T-helper 2 cell (primary cell): ENCODE data around the gene AADACL4.

Experiments used
- DNase-seq, 5 experiments: peaks; one replicate each; pipeline versions ENCODE4 v3.0.0 to v3.0.0-alpha.2; 2012 to 2022

The AADACL4 gene

DNA sequence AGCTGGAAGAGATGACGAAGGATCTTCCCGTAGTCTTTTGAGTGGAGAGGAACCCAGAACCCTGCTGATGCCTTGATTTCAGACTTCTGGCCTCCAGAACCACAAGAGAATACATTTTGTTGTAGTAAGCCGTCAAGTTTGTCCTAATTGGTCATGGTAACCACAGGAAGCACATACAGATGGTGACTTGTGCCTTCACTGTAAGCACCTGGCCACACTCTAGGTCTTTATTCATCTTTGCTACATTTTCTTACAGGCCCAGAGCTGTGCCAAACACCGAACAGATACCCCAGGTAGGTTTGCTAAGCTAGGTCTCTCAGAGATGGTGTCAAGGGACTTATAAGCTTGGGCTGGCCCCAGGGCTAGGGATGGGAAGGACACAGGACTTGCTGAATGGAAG, 30.7 kb upstream of the AADACL4 start:
- DNase-seq: no peak

DNA sequence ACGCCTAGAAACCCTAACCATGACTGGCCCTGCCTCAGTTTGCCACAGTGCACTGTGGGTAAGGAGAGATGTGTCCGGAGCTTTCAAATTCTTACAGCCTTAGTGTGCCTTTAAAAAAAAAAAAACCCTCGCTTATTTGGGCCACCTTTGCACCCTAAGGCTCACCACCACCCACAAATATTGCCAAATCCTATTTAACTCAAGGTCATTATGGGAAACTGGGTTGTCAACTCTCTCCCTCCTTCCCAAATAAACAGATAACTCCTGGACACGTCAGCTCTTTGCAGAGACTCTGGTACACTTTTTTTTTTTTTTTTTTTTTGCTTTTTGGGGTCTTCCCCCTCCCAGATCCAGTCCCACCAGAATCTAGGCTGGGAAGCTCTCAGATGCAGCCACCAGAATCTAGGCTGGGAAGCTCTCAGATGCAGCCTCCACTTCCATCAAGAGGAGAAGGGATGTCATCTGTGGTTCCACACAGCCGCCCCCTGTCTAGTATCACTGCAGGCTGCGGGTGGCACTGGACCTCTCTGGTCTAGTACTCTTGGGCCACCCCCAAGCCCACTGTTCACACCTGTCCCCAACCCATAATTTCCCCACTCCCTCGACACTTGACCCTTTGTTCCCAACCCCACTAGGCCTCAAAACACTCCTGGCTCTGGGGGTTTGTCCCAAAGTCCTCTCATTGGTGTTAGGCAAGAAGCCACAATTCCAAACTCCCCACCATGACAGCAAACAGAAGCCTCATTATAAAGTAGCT, 29.3 kb upstream of the AADACL4 start:
- DNase-seq: no peak

- DNase-seq: no peak
These were observed 28.6 kb upstream of the AADACL4 start for GRCh38 chr1:12615159-12615864.

DNA sequence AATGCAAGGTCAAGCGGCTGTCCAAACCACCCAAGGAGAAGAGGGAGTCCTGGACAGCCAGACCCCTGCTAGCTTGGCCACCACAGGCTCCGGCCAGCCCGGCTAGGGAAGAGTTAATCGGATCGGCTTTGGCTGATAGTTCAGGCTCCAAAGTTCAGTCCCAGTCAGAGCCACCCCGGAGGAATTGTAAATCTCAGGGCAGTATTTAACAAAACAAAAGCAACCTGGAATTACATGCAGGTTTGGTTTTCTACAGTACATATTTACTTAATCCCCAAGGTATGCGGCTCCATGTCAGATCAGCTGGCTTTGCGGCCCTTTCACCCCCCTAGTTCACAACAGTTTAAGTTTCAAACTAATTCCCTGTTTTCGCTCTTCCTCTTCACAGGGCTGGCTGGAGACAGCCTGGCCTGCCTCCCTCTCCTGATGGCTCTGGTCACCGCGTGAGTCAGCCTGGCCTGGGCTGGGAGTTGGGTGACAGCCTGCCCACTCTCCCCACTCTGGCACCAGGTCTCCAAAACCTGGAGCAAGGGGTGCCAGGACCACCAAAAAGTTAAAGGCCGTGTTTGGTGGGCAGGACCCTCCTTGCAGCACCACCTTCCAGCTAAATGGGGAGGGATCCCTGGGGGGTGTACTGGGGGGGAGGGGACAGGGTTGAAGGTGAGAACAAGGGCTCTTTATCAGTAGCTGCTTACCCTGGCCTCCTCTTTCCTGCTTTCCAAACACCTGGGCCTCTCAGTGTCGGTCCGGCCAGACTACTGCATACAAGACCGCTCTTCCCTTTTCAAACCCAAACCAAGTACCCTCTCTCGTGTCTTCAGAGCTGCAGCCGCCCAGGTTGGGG, 27.8 kb upstream of the AADACL4 start:
- DNase-seq: no peak

DNA sequence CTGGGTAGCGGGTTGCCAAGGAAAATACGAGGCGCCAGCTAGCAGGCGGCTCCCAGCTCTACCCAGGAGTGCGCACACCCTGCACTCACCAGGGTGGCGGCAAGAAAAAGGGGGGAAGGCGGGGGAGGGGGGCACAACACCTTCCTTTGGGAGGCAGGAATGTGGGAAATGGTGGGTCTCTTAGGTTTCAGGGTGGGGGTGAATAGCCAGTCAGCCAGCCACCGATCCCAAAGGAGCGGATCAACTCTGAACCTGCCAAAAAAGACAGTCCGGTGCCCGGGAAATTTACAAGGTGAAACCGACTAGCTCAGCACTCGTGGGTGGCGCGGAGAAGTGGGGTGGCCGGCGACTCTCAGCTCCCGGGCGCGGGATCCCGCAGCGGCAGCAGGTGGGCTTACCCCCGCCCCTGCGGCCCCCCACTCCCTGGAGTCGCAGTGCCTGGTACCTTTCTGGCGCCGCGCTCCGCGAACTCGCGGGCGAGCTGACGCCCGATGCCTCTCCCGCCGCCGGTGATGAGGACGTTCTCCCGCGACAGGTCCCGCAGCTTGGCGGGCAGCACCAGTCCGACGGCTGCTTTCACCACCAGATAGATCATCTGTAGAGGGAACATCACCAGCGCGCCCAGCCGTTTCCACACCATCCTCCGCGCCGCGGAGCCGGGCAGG, 27.0 kb upstream of the AADACL4 start:
- peak in 1 of 5 experiments; percentile 34 for DNase-seq

GRCh38 chr1:12617511-12617900, 26.4 kb upstream of the AADACL4 start:
- DNase-seq: peak in 3 of 5 experiments; percentile 26 to 70 (median 57)

DNA sequence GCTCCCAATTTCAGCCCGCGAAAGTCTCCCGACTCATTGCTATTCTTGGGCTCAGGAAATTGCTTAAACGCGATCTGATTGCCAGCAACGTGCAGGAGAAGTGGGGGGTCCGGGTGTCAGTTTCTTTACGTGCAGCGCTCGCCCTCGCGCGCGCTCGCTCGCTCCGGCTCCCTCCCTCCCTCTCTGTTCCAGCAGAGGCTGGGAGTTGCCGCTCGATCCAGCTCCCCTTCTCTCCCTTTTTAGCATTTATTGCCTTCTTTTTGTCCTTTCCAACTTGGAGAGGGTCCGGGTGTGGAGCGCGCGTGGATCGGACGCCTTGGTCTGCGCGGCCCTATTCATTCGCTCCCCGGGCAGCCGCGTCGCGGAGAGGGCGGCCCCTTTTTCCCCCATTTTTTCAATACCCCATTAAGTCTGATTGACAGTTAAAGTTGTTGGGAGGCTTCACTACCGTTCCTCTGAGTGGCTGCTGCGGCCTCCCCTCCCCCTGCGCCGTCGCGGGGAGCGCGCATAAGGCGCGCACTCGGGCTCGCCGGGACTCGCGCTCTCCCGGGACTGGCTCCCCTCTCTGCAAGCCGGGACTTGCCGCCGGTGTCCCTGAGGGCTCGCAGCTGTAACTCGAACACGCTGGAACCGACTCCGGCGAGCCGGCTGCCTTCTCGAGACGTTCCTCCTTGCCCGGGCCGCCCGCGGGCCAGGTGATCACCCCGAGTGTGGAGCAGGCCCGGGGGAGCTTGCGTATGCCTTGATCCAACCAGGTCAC, 25.8 kb upstream of the AADACL4 start, which contains the start of gene DHRS3:
DHRS3 (minus strand) TSS at position 310 of the 760 bp plus-strand sequence. CDS start 862 bp downstream, outside the sequence.
- DNase-seq: peak; percentile 27 to 78 (median 50)

GRCh38 chr1:12618661-12618964, 25.3 kb upstream of the AADACL4 start:
- DNase-seq: no peak

DNA sequence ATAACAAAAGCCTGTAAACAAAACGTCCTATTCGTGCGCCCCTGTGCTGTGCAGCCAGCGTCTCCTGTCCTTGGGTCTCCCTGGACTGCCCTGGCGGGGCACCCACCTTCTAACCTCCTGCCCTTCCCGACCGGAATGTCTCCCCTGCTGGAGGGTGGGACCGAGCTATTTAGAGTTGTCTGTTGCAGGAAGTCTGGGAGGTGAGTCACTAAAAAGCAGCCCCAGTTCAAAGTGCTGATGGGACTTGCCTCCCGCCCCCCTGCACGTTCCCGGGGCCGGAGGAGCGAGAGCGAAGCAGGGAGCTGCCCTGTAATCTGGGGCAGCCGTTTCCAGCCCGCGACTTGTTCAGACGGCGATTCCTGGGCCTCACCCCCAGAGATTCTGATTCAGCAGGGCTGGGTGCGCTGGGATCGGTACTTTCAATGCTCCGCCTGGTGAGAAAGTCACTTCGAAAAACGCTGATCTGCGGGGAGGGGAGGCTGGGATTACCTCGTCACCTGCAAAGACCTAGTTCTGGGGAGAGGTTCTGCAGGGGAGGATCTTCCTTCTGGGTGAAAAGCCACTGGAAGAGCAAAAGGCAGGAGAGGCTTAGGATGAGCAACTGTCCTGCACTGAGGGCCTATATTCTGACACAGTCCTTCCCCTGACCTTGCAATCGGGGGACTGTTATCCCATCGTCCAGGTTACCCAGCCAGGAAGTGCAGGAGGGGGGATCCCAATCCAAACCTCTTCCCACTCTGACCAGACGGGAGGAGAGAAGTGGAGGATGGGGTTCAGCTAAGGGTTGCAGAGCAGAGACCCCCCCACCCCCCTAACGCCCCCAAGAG, 24.7 kb upstream of the AADACL4 start:
- peak in 4 of 5 experiments; percentile 35 to 60 (median 52) for DNase-seq

- DNase-seq: peak; percentile 50 to 74 (median 63)
These were observed 23.9 kb upstream of the AADACL4 start for GRCh38 chr1:12619792-12620487.

DNA sequence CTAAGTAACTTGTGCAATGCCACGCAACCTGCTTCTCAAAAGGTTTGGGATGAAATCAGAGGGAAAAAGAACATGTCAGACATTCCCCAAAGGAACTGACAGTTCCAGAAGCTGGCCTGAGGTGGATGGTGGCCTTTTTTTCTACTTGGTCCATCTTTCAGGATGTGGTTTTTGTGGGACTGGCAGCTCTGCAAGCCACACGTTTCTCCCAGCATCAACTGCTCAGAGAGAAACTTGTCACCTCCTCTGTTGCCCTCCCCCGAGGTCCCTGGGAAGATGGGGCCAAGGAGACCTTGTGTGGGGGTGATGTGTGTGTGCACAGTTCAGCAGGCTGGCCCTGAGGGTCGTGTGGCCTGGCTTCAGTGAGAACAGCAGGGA, 23.4 kb upstream of the AADACL4 start:
- DNase-seq: peak in 2 of 5 experiments; percentile 50 to 72

GRCh38 chr1:12620931-12621330, 23.0 kb upstream of the AADACL4 start:
- no peak for DNase-seq

DNA sequence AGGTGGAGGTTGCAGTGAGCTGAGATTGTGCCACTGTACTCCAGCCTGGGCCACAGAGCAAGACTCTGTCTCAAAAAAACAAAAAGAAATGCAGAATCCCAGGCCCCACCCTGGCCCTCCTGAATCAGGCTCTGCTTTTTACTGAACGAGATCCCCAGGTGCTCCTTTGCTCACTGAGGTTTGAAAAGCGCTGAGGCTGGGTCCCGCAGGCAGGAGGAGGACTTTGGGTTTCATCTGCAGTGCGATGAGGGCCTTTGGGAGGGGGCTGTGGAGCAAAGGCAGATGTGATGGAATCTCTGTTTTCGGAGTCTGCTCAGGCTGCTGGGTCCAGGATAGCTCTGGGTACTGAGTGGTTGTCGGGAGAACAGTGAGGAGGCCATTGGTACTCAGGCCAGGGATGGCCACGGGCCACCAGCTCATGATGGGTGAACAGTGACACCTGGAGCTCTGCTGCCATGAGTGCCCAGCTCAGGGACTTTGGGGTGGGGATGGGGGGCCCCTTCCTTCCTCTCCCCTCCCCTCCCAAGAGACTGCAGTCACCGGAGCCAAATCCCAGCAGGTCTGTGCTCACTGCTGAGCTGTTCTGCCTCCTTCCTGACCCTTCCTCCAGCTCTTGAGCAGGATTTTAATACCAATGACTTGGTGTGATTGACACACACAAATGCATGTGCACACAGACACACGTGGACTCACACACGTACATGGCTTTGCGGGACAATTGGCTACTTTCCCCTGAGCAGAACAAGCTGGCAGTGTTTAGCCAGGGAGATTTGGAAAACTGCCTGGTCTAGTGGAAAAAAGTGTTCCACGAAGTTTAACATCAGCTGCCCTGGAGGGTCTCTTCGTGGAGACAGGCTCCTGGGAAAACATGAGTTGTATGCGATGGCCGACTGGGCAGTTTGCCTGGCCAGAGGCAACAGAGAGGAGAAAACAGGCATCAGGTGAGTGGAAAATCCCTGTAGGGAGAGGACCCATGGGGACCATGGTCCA, 22.2 kb upstream of the AADACL4 start:
- no peak for DNase-seq

DNA sequence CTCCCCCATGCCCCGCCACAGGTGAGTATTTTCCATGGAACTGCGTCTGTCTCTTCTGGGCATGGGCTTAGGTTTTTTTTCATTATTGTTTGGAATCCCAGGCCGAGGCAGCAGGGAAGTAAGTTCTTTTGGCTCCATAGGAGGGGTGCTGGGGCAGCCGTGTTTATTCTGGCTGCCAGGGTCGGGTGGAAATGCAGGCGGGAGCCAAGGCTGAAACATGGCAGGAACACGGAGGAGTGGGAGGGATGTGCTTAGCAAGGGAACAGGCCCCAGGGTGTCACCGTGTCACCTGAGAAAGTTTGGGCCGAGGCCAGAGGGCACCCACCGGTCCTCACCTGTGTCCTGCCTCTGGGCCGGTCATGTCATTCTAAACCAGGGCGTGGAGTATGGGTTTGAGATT, 21.4 kb upstream of the AADACL4 start:
- no peak for DNase-seq

DNA sequence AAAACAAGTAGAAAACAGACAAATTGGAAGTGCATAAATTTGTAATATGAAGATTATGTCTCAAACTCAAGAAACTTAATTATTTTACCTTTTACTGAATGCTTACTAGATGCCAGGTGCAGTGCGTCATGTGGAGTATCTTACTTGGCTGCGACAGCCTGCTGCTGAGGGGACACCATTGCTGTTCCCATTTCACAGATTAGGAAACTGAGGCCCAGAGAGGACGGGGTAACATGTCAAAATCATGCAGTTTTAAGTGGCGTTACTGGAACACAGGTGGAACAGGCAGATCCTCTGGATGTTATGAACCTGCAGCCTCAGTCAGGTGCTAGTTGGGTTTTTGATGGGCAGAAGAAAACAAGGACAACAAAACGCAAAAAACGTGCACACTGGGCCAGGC, 18.6 kb upstream of the AADACL4 start:
- no peak for DNase-seq

DNA sequence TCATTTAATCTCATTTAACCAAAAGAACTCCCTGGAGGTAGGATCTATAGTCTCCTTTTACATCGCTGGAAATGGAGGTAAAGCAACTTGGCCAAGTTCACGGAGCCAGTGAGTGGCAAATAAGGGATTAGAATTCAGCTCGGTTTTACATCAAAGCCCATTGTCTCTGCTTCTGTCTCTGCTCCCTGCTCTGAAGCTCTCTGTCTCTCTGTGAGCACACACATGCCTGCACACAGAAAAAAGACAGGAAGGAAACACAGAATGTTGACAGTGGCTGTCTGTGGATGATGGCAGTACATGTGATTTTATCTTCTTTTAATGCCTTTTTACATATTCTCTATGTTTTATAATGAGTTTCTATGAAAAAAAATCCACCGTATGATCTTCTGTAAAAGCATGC, 17.0 kb upstream of the AADACL4 start:
- no peak for DNase-seq

GRCh38 chr1:12627296-12627695, 16.6 kb upstream of the AADACL4 start:
- DNase-seq: no peak

DNA sequence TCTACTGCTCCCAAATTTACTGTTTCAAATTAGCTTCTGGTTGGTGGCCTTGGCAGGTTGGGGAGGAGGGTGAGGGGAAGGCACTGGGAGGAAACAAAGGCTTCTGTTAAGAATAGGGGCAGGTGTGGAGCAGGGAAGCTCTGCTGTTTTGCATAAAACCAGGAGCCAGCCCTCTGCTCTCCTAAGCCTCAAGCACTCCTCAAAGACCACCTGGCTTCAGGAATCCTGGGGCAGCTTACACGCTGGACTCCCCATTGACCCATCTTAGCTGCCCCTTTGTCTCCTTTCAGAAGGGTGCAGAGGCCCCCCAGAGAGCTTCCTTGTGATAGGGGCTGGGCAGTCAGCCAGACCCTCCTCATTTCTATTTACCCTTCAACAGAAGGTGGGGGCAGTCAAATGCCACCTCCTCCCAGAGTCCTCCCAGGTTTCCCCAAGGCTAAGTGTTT, 14.4 kb upstream of the AADACL4 start:
- DNase-seq: no peak
